Measurements from ENCODE around the gene NEGR1.

- TF ChIP-seq CTCF (IDR thresholded peaks at IDR 0.05) = no peak
- no peak for TF ChIP-seq ZFX (IDR thresholded peaks at IDR 0.05; ENCODE audit: borderline replicate concordance)
Observed at GRCh38 chr1:71788113-71788512, 494.2 kb downstream of the NEGR1 start.

All from 22Rv1 (cell line).